CD14-positive monocyte (primary cell): ENCODE measurements around the gene SUV39H1. TPM values are rescaled to one million over a fixed set of nuclear protein-coding genes. Genes with fewer than 3 reads are reported as not detected.

Source experiments
- DNase-seq, 3 donors: peaks; one replicate each; pipeline ENCODE4 v3.0.0-alpha.2; 2011 to 2022
- H2AFZ ChIP-seq: 2 replicates; pipeline ENCODE4 v1.6.0; 2012; ENCODE audit warnings: mild to moderate bottlenecking, low read depth, low read length, inconsistent platforms; ENCODE audit not compliant: insufficient read depth, poor library complexity, severe bottlenecking
- H3K27ac ChIP-seq, 2 donors: 1 replicate in 1 of 2; 2 replicates in 1 of 2; pipeline ENCODE4 v1.5.1; 2012 to 2013; ENCODE audit warnings: low read length in 2 of 2, control low read depth in 1 of 2, inconsistent platforms in 1 of 2, low read depth in 1 of 2, mild to moderate bottlenecking in 1 of 2
- H3K27me3 ChIP-seq, 2 donors: one replicate each; pipeline versions ENCODE4 v1.6.0 to v1.6.1; 2011 to 2013; ENCODE audit warnings: low read length in 2 of 2; ENCODE audit not compliant: control insufficient read depth in 2 of 2, insufficient read depth in 2 of 2
- H3K36me3 ChIP-seq, 2 donors: replicated peaks in 1 of 2; 1 replicate in 1 of 2; 2 replicates in 1 of 2; pipeline versions ENCODE4 v1.5.1 to v1.6.1; 2012 to 2013; ENCODE audit warnings: low read length in 2 of 2, control low read depth in 1 of 2, inconsistent platforms in 1 of 2, mild to moderate bottlenecking in 1 of 2; ENCODE audit not compliant: insufficient read depth in 2 of 2, control insufficient read depth in 1 of 2
- H3K4me1 ChIP-seq, 2 donors: 1 replicate in 1 of 2; 2 replicates in 1 of 2; pipeline versions ENCODE4 v1.5.1 to v1.6.1; 2012 to 2013; ENCODE audit warnings: low read length in 2 of 2, control low read depth in 1 of 2, inconsistent platforms in 1 of 2, mild to moderate bottlenecking in 1 of 2, moderate library complexity in 1 of 2; ENCODE audit not compliant: insufficient read depth in 2 of 2, control insufficient read depth in 1 of 2
- H3K4me2 ChIP-seq: replicated peaks from 2 replicates; pipeline ENCODE3; 2012; ENCODE audit warnings: low read length, moderate library complexity, mild to moderate bottlenecking; ENCODE audit not compliant: poor library complexity, severe bottlenecking; ENCODE audit errors: extremely low read depth
- H3K4me3 ChIP-seq, 3 experiments: fragments of 200-600 bp in 1 of 3; sonication (generic) in 1 of 3; replicated peaks in 1 of 3; 1 replicate in 2 of 3; 2 replicates in 1 of 3; pipeline ENCODE4 v1.5.1; 2011 to 2013; ENCODE audit warnings: low read length in 3 of 3, mild to moderate bottlenecking in 3 of 3, control low read depth in 2 of 3, low read depth in 2 of 3, inconsistent platforms in 1 of 3, moderate library complexity in 1 of 3
- H3K79me2 ChIP-seq: 2 replicates; pipeline ENCODE4 v1.6.0; 2012; ENCODE audit warnings: mild to moderate bottlenecking, control low read depth, inconsistent platforms, low read length, moderate library complexity; ENCODE audit not compliant: insufficient read depth
- H3K9ac ChIP-seq: 2 replicates; pipeline ENCODE4 v1.6.0; 2017; ENCODE audit warnings: low read length, mild to moderate bottlenecking; ENCODE audit not compliant: insufficient read depth, poor library complexity, severe bottlenecking
- H3K9me3 ChIP-seq, 2 donors: replicated peaks in 1 of 2; 1 replicate in 1 of 2; 2 replicates in 1 of 2; pipeline versions ENCODE4 v1.5.1 to v1.6.1; 2012 to 2013; ENCODE audit warnings: low read length in 2 of 2, control low read depth in 1 of 2; ENCODE audit not compliant: control insufficient read depth in 1 of 2, insufficient read depth in 1 of 2
- H4K20me1 ChIP-seq: 2 replicates; pipeline ENCODE4 v1.6.0; 2012; ENCODE audit warnings: mild to moderate bottlenecking, low read length, control low read depth, moderate library complexity; ENCODE audit not compliant: insufficient read depth
- H3K27ac Mint-ChIP-seq, 7 donors: one replicate each; pipeline ENCODE4 v1.8.0; 2020; ENCODE audit warnings: mild to moderate bottlenecking in 7 of 7, mixed read lengths in 7 of 7, moderate library complexity in 6 of 7, inconsistent platforms in 2 of 7
- H3K27me3 Mint-ChIP-seq, 3 donors: one replicate each; pipeline ENCODE4 v1.8.0; 2021 to 2022; ENCODE audit warnings: low read depth in 3 of 3, mild to moderate bottlenecking in 3 of 3, mixed read lengths in 3 of 3, moderate library complexity in 3 of 3, inconsistent platforms in 1 of 3
- H3K36me3 Mint-ChIP-seq, 2 donors: one replicate each; pipeline ENCODE4 v1.8.0; 2020; ENCODE audit warnings: mixed read lengths in 2 of 2, inconsistent platforms in 1 of 2, mild to moderate bottlenecking in 1 of 2
- H3K4me1 Mint-ChIP-seq: one replicate; pipeline ENCODE4 v1.8.0; 2020; ENCODE audit warnings: mild to moderate bottlenecking, mixed read lengths
- H3K4me3 Mint-ChIP-seq, 2 donors: one replicate each; pipeline ENCODE4 v1.8.0; 2020; ENCODE audit warnings: mild to moderate bottlenecking in 2 of 2, mixed read lengths in 2 of 2, moderate library complexity in 1 of 2
- H3K9me3 Mint-ChIP-seq, 7 donors: one replicate each; pipeline ENCODE4 v1.8.0; 2020 to 2022; ENCODE audit warnings: mixed read lengths in 7 of 7, mild to moderate bottlenecking in 6 of 7, moderate library complexity in 6 of 7, inconsistent platforms in 2 of 7
- CTCF ChIP-seq: fragments of 200-600 bp; IDR thresholded peaks from one replicate; pipeline ENCODE4 v1.8.0; 2022; ENCODE audit warnings: antibody characterized with exemption, mild to moderate bottlenecking
- WGBS: methylation state at CpG from one replicate; pipeline ENCODE4 v1.1.5; 2013; ENCODE audit warnings: missing lambda C conversion rate; ENCODE audit not compliant: insufficient coverage; 5-methylcytosine and 5-hydroxymethylcytosine counted together
- intact Hi-C, 2 donors: fragments of 100-400 bp; cut with micrococcal nuclease; formaldehyde crosslinking; loops; one replicate each; pipeline versions ENCODE4 v1.15.0 to v1.15.1; 2023
- polyA plus RNA-seq, 3 donors: library from polyadenylated mRNA; depleted of rRNA in 1 of 3; unstranded in 2 of 3; stranded (reverse) in 1 of 3; fragments of 300-500 nt in 2 of 3; fragments of >200 nt in 1 of 3; fragmentation: Illumina TruSeq in 2 of 3; gene quantifications; 1 replicate in 2 of 3; 2 replicates in 1 of 3; pipeline ENCODE4 v1.2.3, GENCODE V29; 2012 to 2021

Gene SUV39H1
- polyA plus RNA-seq, 3 donors = 2.8 to 3.4 (median 2.9) TPM

- Histone ChIP-seq H4K20me1 (no peaks in the 10 kb centered on the region), H3K4me2 (no peak overlapping the region), H2AFZ (no peak overlapping the region), H3K36me3 (no peaks in the 10 kb centered on the region), H3K27me3 (no peaks in the 10 kb centered on the region), H3K27ac (no peak overlapping the region), H3K4me3 (no peak overlapping the region), H3K9ac (no peak overlapping the region), H3K4me1 (peaks cover 7 to 10% of the 10 kb centered on the region in 2 donors), H3K9me3 (no peaks in the 10 kb centered on the region), H3K79me2 (no peaks in the 10 kb centered on the region)
- Mint-ChIP-seq H3K36me3 (no peaks in the 10 kb centered on the region), H3K4me1 (peaks cover 16% of the 10 kb centered on the region), H3K4me3 (no peak overlapping the region), H3K27me3 (peaks cover 0 to 6% (median 1%) of the 10 kb centered on the region in 3 donors), H3K9me3 (peaks cover 0 to 6% (median 0%) of the 10 kb centered on the region in 7 donors), H3K27ac (no peak overlapping the region)
- TF ChIP-seq CTCF = no peak
- no peak for DNase-seq
- WGBS = 100% methylated on average over 3 of the region's 8 CpGs
- intact Hi-C loops = loop anchor here in 1 of 2 donors (10.0 kb wide), 1 partner anchor 53 kb away; no protein-coding TSS in a partner anchor
Measured at GRCh38 chrX:48741834-48742233, 45.3 kb downstream of the SUV39H1 start.

- WGBS = 100% methylated on average over 1 of the region's 4 CpGs
- no peaks in the 10 kb centered on the region for H4K20me1 ChIP-seq
- Mint-ChIP-seq H3K36me3 (no peaks in the 10 kb centered on the region), H3K4me1 (peaks cover 8% of the 10 kb centered on the region), H3K4me3 (no peak overlapping the region), H3K27me3 (peaks cover 0 to 5% (median 0%) of the 10 kb centered on the region in 3 donors), H3K27ac (no peak overlapping the region), H3K9me3 (peaks cover 0 to 4% (median 1%) of the 10 kb centered on the region in 7 donors)
- no peak overlapping the region for H3K9ac ChIP-seq
- H3K27ac ChIP-seq = no peak overlapping the region
- no peaks in the 10 kb centered on the region for H3K27me3 ChIP-seq
- intact Hi-C loops = loop anchor here in 1 of 2 donors (10.0 kb wide), 1 partner anchor 50 kb away; no protein-coding TSS in a partner anchor
- no peak overlapping the region for H2AFZ ChIP-seq
- DNase-seq = no peak
- no peaks in the 10 kb centered on the region for H3K36me3 ChIP-seq
- peaks cover 0 to 2% of the 10 kb centered on the region in 2 donors for H3K4me1 ChIP-seq
- no peak overlapping the region for H3K4me3 ChIP-seq
- no peak overlapping the region for H3K4me2 ChIP-seq
- no peak for TF ChIP-seq CTCF
- no peaks in the 10 kb centered on the region for H3K79me2 ChIP-seq
- no peaks in the 10 kb centered on the region for H3K9me3 ChIP-seq
Measured at GRCh38 chrX:48745222-48745621, 48.7 kb downstream of the SUV39H1 start.
